Caco-2 (cell line): ENCODE data around the gene NEU2. TPM values are rescaled to one million over a fixed set of nuclear protein-coding genes. Genes with fewer than 3 reads are reported as not detected.

Experiments
- BruUV-seq: library from RNA; stranded (reverse); fragments of 400-500 nt; replicated peaks from 2 replicates; lab custom pipeline; 2021; lab: Mats Ljungman, UMichigan
- CTCF ChIA-PET: fragments of 300-600 bp; sonication (Branson Sonifier 250); formaldehyde crosslinking; loops from one replicate; lab custom pipeline; 2022; ENCODE audit warnings: antibody characterized with exemption; lab: Charles Lee
- POLR2A ChIA-PET: fragments of 300-600 bp; sonication (Branson Sonifier 250); formaldehyde crosslinking; loops from one replicate; lab custom pipeline; 2022; ENCODE audit warnings: antibody characterized with exemption; lab: Charles Lee
- DNase-seq, 2 experiments: peaks; one replicate each; pipeline versions ENCODE4 v3.0.0 to v3.0.0-alpha.2; 2020 to 2022
- H3K27me3 ChIP-seq: replicated peaks from 2 replicates; pipeline ENCODE4 v1.6.0; 2011; ENCODE audit warnings: low read length; ENCODE audit not compliant: control insufficient read depth, insufficient read depth
- H3K36me3 ChIP-seq: 2 replicates; pipeline ENCODE4 v1.5.1; 2011; ENCODE audit warnings: low read length; ENCODE audit not compliant: control insufficient read depth, insufficient read depth
- H3K4me1 ChIP-seq: fragments of 250-450 bp; sonication (Bioruptor Pico); 2 replicates; pipeline ENCODE4 v1.5.1; 2020; ENCODE audit warnings: mild to moderate bottlenecking
- H3K4me3 ChIP-seq: 2 replicates; pipeline ENCODE4 v1.5.1; 2011; ENCODE audit warnings: low read depth, mild to moderate bottlenecking, control low read depth, low read length
- H3K9me3 ChIP-seq: fragments of 250-450 bp; sonication (Bioruptor Pico); 2 replicates; pipeline ENCODE4 v1.5.1; 2020; ENCODE audit warnings: mild to moderate bottlenecking, moderate library complexity
- H3K27ac Mint-ChIP-seq: one replicate; pipeline ENCODE4 v1.8.0; 2022; ENCODE audit warnings: mixed read lengths; ENCODE audit not compliant: unreplicated experiment
- H3K27me3 Mint-ChIP-seq: one replicate; pipeline ENCODE4 v1.8.0; 2022; ENCODE audit warnings: mixed read lengths; ENCODE audit not compliant: insufficient read depth, unreplicated experiment
- H3K36me3 Mint-ChIP-seq: one replicate; pipeline ENCODE4 v1.8.0; 2022; ENCODE audit warnings: mild to moderate bottlenecking, mixed read lengths; ENCODE audit not compliant: insufficient read depth, unreplicated experiment
- H3K4me1 Mint-ChIP-seq: one replicate; pipeline ENCODE4 v1.8.0; 2022; ENCODE audit warnings: low read depth, mixed read lengths; ENCODE audit not compliant: unreplicated experiment
- H3K4me3 Mint-ChIP-seq: one replicate; pipeline ENCODE4 v1.8.0; 2022; ENCODE audit warnings: mild to moderate bottlenecking, moderate library complexity, mixed read lengths; ENCODE audit not compliant: unreplicated experiment
- H3K9me3 Mint-ChIP-seq: one replicate; pipeline ENCODE4 v1.8.0; 2022; ENCODE audit warnings: mixed read lengths; ENCODE audit not compliant: unreplicated experiment
- intact Hi-C: fragments of 100-400 bp; cut with micrococcal nuclease; formaldehyde crosslinking; loops from one replicate; pipeline ENCODE4 v1.10.0; 2022; ENCODE audit not compliant: unreplicated experiment
- total RNA-seq: library from RNA; stranded (reverse); gene quantifications from 2 replicates; pipeline ENCODE4 v1.2.3, GENCODE V29; 2022
- TF ChIP-seq, protein P1 (sequence below), 2 experiments: fragments of 200-600 bp in 1 of 2; IDR thresholded peaks; 1 replicate in 1 of 2; 2 replicates in 1 of 2; pipeline versions ENCODE4 v1.5.1 to v1.8.0; 2011 to 2022; ENCODE audit warnings: antibody characterized with exemption in 1 of 2, control low read depth in 1 of 2, inconsistent platforms in 1 of 2, low read depth in 1 of 2, low read length in 1 of 2, mild to moderate bottlenecking in 1 of 2, moderate library complexity in 1 of 2; ENCODE audit not compliant: insufficient read depth in 1 of 2, severe bottlenecking in 1 of 2, unreplicated experiment in 1 of 2

NEU2 gene
- total RNA-seq, 1 experiment from 2014 or later = not detected

DNA sequence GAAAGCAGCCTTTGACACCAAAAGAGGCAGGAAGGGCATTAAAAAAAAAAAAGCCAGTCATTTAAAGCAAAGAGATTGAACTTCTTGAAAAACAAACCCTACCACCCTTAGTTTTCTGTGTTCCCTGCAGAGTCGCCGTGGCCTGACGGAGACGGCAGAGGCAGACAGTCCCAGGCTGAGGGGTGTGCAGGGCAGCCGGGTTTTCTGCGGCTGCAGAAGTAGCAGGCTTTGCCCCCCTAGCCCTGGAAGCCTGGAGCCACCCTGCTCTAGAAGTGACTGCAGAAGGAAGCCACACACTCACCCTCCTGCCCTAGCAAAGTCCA, 30.4 kb downstream of the NEU2 start:
- TF ChIP-seq, protein P1, sequence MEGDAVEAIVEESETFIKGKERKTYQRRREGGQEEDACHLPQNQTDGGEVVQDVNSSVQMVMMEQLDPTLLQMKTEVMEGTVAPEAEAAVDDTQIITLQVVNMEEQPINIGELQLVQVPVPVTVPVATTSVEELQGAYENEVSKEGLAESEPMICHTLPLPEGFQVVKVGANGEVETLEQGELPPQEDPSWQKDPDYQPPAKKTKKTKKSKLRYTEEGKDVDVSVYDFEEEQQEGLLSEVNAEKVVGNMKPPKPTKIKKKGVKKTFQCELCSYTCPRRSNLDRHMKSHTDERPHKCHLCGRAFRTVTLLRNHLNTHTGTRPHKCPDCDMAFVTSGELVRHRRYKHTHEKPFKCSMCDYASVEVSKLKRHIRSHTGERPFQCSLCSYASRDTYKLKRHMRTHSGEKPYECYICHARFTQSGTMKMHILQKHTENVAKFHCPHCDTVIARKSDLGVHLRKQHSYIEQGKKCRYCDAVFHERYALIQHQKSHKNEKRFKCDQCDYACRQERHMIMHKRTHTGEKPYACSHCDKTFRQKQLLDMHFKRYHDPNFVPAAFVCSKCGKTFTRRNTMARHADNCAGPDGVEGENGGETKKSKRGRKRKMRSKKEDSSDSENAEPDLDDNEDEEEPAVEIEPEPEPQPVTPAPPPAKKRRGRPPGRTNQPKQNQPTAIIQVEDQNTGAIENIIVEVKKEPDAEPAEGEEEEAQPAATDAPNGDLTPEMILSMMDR (IDR thresholded peaks at IDR 0.05; ENCODE audit: insufficient read depth in 1 of 2, low read depth in 1 of 2, low read length in 1 of 2, severe bottlenecking in 1 of 2, unreplicated experiment in 1 of 2) = no peak
- Mint-ChIP-seq H3K27me3 (no peaks in the 10 kb centered on the region), H3K36me3 (no peaks in the 10 kb centered on the region), H3K27ac (no peak overlapping the region), H3K9me3 (no peaks in the 10 kb centered on the region), H3K4me3 (no peak overlapping the region), H3K4me1 (no peaks in the 10 kb centered on the region)
- no peaks in the 10 kb centered on the region for H3K9me3 ChIP-seq
- DNase-seq = no peak
- POLR2A ChIA-PET = no interaction called here
- no peaks in the 10 kb centered on the region for H3K36me3 ChIP-seq
- no TSS peak for BruUV-seq
- no peak overlapping the region for H3K4me3 ChIP-seq
- H3K27me3 ChIP-seq = no peaks in the 10 kb centered on the region; the same call in 1 of the 2 replicates
- no peaks in the 10 kb centered on the region for H3K4me1 ChIP-seq
- intact Hi-C loops = no loop called here
- CTCF ChIA-PET = no interaction called here

DNA sequence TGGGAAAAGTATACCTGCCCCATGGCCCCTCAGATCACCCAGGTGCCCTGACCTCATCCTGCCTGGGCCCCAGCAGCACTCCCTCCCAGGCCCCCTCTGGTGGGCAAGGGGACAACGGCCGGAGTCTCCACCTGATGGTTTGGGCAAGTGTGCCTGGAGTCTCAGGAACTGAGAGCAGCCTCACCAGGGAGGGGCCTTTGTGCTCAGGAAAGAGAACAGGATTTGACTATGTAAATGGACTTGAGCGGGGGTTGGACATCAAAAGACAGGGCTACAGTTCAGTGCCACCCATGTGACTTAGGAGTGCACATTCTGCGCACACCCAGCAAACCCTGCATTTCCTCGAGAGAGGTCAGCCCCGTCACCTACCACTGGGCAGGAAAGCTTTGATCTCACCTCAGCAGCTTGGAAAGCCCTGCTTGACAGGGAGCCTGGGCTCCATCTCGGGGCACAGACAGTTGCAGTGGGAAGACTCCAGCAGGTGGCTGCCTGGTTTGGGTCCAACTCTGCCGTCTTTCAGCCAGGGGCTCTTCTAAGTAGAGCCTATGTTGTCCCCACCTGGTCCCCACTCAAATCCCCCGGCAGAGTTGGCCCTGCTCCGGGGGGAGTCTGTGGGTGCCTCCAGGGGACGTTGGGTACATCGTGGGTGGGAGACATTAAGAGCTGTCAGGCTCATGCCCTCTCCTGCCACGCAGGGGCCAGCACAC, 30.9 kb downstream of the NEU2 start:
- TF ChIP-seq, protein P1 (IDR thresholded peaks at IDR 0.05; ENCODE audit: insufficient read depth in 1 of 2, low read depth in 1 of 2, low read length in 1 of 2, severe bottlenecking in 1 of 2, unreplicated experiment in 1 of 2) = peak in 1 of 2 experiments; percentile 20
- ChIA-PET POLR2A (no interaction called here), CTCF (interaction anchor here (1.1 kb wide), 1 partner anchor 35 kb away, joined by 3 read pairs; no protein-coding TSS in a partner anchor)
- Histone ChIP-seq H3K4me3 (no peak overlapping the region), H3K36me3 (no peaks in the 10 kb centered on the region), H3K9me3 (no peaks in the 10 kb centered on the region), H3K4me1 (no peaks in the 10 kb centered on the region), H3K27me3 (no peaks in the 10 kb centered on the region; the same call in 1 of the 2 replicates)
- H3K27me3 Mint-ChIP-seq = peaks cover 1% of the 10 kb centered on the region
- H3K4me3 Mint-ChIP-seq = no peak overlapping the region
- no peaks in the 10 kb centered on the region for H3K36me3 Mint-ChIP-seq
- no peaks in the 10 kb centered on the region for H3K9me3 Mint-ChIP-seq
- intact Hi-C loops = no loop called here
- H3K27ac Mint-ChIP-seq = no peak overlapping the region
- BruUV-seq = no TSS peak
- DNase-seq = peak in 1 of 2 experiments; percentile 16
- no peaks in the 10 kb centered on the region for H3K4me1 Mint-ChIP-seq

DNA sequence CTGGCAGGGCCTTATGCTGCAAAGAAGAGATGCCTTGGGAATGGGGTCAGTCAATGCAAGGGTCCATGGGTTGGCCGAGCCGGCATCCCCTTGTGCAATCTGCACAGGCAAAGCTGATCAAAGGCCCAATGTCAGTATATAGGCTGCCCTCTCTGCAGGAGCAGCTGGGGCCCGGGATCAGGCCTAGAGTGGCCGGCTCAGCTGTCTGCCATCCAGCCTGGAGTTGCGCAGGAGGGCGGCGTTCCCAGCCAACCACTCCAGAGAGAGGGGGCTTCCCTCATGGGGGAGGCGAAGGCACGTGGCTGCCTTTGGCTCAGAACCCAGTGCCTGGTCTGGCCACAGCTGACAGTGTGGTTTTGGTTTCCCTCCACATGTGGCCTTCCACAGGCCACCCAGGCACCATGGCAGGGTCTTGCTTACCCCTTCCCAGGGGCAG, 31.5 kb downstream of the NEU2 start:
- TF ChIP-seq, protein P1 (IDR thresholded peaks at IDR 0.05; ENCODE audit: insufficient read depth in 1 of 2, low read depth in 1 of 2, low read length in 1 of 2, severe bottlenecking in 1 of 2, unreplicated experiment in 1 of 2) = no peak
- no peak overlapping the region for H3K27ac Mint-ChIP-seq
- H3K27me3 ChIP-seq = no peaks in the 10 kb centered on the region; the same call in 1 of the 2 replicates
- H3K9me3 Mint-ChIP-seq = no peaks in the 10 kb centered on the region
- no peaks in the 10 kb centered on the region for H3K4me1 ChIP-seq
- no peak for DNase-seq
- H3K4me3 Mint-ChIP-seq = no peak overlapping the region
- no peaks in the 10 kb centered on the region for H3K9me3 ChIP-seq
- CTCF ChIA-PET = interaction anchor here (1.1 kb wide), 1 partner anchor 35 kb away, joined by 3 read pairs; no protein-coding TSS in a partner anchor
- no peaks in the 10 kb centered on the region for H3K4me1 Mint-ChIP-seq
- intact Hi-C loops = no loop called here
- BruUV-seq = no TSS peak
- H3K4me3 ChIP-seq = no peak overlapping the region
- H3K36me3 ChIP-seq = no peaks in the 10 kb centered on the region
- no peaks in the 10 kb centered on the region for H3K36me3 Mint-ChIP-seq
- POLR2A ChIA-PET = no interaction called here
- H3K27me3 Mint-ChIP-seq = peaks cover 4% of the 10 kb centered on the region
